HCT116 (cell line): Measurements from ENCODE around the gene CD248.

Source experiments
- CBX3 ChIP-seq: IDR thresholded peaks from 2 replicates; pipeline ENCODE4 v1.6.1; 2012; ENCODE audit warnings: low read depth
- CTCF ChIP-seq, 3 experiments: fragments of 200-600 bp in 1 of 3; sonication (generic) in 1 of 3; IDR thresholded peaks in 2 of 3; conservative IDR thresholded peaks in 1 of 3; 2 replicates each; pipeline ENCODE4 v1.5.1; 2012 to 2017; ENCODE audit warnings: low read depth in 2 of 3, low read length in 2 of 3, antibody characterized with exemption in 1 of 3, borderline replicate concordance in 1 of 3, control low read depth in 1 of 3, mild to moderate bottlenecking in 1 of 3, mixed read lengths in 1 of 3, mixed run types in 1 of 3, moderate library complexity in 1 of 3; ENCODE audit not compliant: insufficient read depth in 1 of 3
- RAD21 ChIP-seq: IDR thresholded peaks from 2 replicates; pipeline ENCODE4 v1.6.1; 2012; ENCODE audit warnings: low read depth, mild to moderate bottlenecking
- SIN3A ChIP-seq: IDR thresholded peaks from 2 replicates; pipeline ENCODE4 v1.6.1; 2012; ENCODE audit warnings: low read depth
- SP1 ChIP-seq: IDR thresholded peaks from 2 replicates; pipeline ENCODE4 v1.6.1; 2012; ENCODE audit warnings: low read depth

DNA sequence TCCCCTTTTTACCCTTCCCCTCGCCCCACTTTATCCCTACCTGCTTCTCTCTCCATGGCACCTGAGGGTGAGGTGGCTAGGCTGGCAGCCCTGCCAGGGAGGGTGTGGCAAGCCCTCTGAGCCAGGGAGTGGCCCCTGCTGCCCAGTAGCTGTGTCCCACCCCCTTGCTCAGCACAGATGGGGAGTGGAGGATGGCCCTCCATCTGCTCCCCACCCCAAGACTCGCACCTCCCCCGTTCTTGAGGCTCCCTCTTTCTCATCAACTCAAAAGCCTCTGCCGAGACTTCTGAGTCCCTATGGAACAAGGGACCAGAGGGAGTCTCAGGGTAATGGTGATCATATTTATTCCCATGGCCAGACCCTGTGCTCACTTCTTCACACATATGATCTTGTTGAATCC, 23.5 kb downstream of the CD248 start:
- TF ChIP-seq CTCF (IDR thresholded peaks at IDR 0.05 in 2 of 3, conservative IDR thresholded peaks at IDR 0.05 in 1 of 3; ENCODE audit: borderline replicate concordance in 1 of 3, insufficient read depth in 1 of 3, low read depth in 2 of 3, low read length in 2 of 3) (no peak), RAD21 (no peak), CBX3 (no peak), SP1 (no peak), SIN3A (no peak)
